Chondrocyte (in vitro differentiated cells): ENCODE data around the gene APH1B. TPM values are rescaled to one million over a fixed set of nuclear protein-coding genes. Genes with fewer than 3 reads are reported as not detected.

Experiments used
- DNase-seq: peaks from one replicate; pipeline ENCODE4 v3.0.0; 2021; ENCODE audit warnings: mixed read lengths, low spot score
- H3K27ac Mint-ChIP-seq: one replicate; pipeline ENCODE4 v1.8.0; 2021; ENCODE audit warnings: mild to moderate bottlenecking, moderate library complexity, mixed read lengths; ENCODE audit not compliant: unreplicated experiment
- H3K27me3 Mint-ChIP-seq: 2 replicates; pipeline ENCODE4 v1.8.0; 2021; ENCODE audit warnings: low read depth, mixed read lengths
- H3K36me3 Mint-ChIP-seq: 2 replicates; pipeline ENCODE4 v1.8.0; 2021; ENCODE audit warnings: low read depth, mixed read lengths
- H3K4me1 Mint-ChIP-seq: 2 replicates; pipeline ENCODE4 v1.8.0; 2021; ENCODE audit warnings: low read depth, mild to moderate bottlenecking, mixed read lengths
- H3K4me3 Mint-ChIP-seq: one replicate; pipeline ENCODE4 v1.8.0; 2021; ENCODE audit warnings: mild to moderate bottlenecking, moderate library complexity, mixed read lengths; ENCODE audit not compliant: unreplicated experiment
- H3K9me3 Mint-ChIP-seq: 2 replicates; pipeline ENCODE4 v1.8.0; 2021; ENCODE audit warnings: low read depth, mixed read lengths
- CTCF ChIP-seq: fragments of 200-600 bp; sonication (generic); IDR thresholded peaks from 2 replicates; pipeline ENCODE4 v1.5.0; 2021; ENCODE audit warnings: antibody characterized with exemption, mild to moderate bottlenecking, moderate library complexity
- total RNA-seq: library from RNA; stranded (reverse); gene quantifications from 3 replicates; pipeline ENCODE4 v1.2.1, GENCODE V29; 2021

Gene APH1B
- total RNA-seq, 1 donor from 2014 or later, result 20.1 TPM

GRCh38 chr15:63238796-63239195, 38.6 kb upstream of the APH1B start:
- H3K4me3 Mint-ChIP-seq, result no peak overlapping the region
- no peak for TF ChIP-seq CTCF
- peak overlapping the region; percentile 62 for H3K27ac Mint-ChIP-seq
- H3K9me3 Mint-ChIP-seq, result peaks cover 8% of the 10 kb centered on the region
- no peak for DNase-seq
- no peaks in the 10 kb centered on the region for H3K27me3 Mint-ChIP-seq
- no peaks in the 10 kb centered on the region for H3K36me3 Mint-ChIP-seq
- peaks cover 67% of the 10 kb centered on the region for H3K4me1 Mint-ChIP-seq

- H3K9me3 Mint-ChIP-seq, result peaks cover 8% of the 10 kb centered on the region
- H3K27me3 Mint-ChIP-seq, result no peaks in the 10 kb centered on the region
- H3K27ac Mint-ChIP-seq, result no peak overlapping the region
- H3K4me3 Mint-ChIP-seq, result no peak overlapping the region
- peaks cover 67% of the 10 kb centered on the region for H3K4me1 Mint-ChIP-seq
- peaks cover 3% of the 10 kb centered on the region for H3K36me3 Mint-ChIP-seq
- TF ChIP-seq CTCF, result no peak
- DNase-seq, result no peak
Observed at GRCh38 chr15:63240109-63240508, 37.3 kb upstream of the APH1B start.

GRCh38 chr15:63241316-63241715, 36.1 kb upstream of the APH1B start:
- no peak for DNase-seq
- peaks cover 3% of the 10 kb centered on the region for H3K36me3 Mint-ChIP-seq
- H3K4me1 Mint-ChIP-seq, result peaks cover 66% of the 10 kb centered on the region
- no peak overlapping the region for H3K27ac Mint-ChIP-seq
- H3K27me3 Mint-ChIP-seq, result no peaks in the 10 kb centered on the region
- H3K4me3 Mint-ChIP-seq, result no peak overlapping the region
- no peak for TF ChIP-seq CTCF
- peaks cover 8% of the 10 kb centered on the region for H3K9me3 Mint-ChIP-seq

- H3K4me1 Mint-ChIP-seq, result peaks cover 63% of the 10 kb centered on the region
- TF ChIP-seq CTCF, result no peak
- no peak for DNase-seq
- H3K4me3 Mint-ChIP-seq, result no peak overlapping the region
- H3K27me3 Mint-ChIP-seq, result no peaks in the 10 kb centered on the region
- H3K9me3 Mint-ChIP-seq, result peaks cover 4% of the 10 kb centered on the region
- H3K36me3 Mint-ChIP-seq, result peaks cover 10% of the 10 kb centered on the region
- H3K27ac Mint-ChIP-seq, result no peak overlapping the region
Observed at GRCh38 chr15:63243101-63243500, 34.3 kb upstream of the APH1B start.

GRCh38 chr15:63243776-63244175, 33.6 kb upstream of the APH1B start:
- Mint-ChIP-seq H3K27ac (peak overlapping the region; percentile 94), H3K36me3 (peaks cover 10% of the 10 kb centered on the region), H3K4me3 (no peak overlapping the region), H3K27me3 (no peaks in the 10 kb centered on the region), H3K9me3 (peaks cover 3% of the 10 kb centered on the region), H3K4me1 (peaks cover 57% of the 10 kb centered on the region)
- TF ChIP-seq CTCF, result no peak
- DNase-seq, result no peak
